ENCODE data around the gene VMAC. TPM values are rescaled to one million over a fixed set of nuclear protein-coding genes. Genes with fewer than 3 reads are reported as not detected.

VMAC gene
- total RNA-seq, 1 donor from 2014 or later, result 4.6 TPM

DNA sequence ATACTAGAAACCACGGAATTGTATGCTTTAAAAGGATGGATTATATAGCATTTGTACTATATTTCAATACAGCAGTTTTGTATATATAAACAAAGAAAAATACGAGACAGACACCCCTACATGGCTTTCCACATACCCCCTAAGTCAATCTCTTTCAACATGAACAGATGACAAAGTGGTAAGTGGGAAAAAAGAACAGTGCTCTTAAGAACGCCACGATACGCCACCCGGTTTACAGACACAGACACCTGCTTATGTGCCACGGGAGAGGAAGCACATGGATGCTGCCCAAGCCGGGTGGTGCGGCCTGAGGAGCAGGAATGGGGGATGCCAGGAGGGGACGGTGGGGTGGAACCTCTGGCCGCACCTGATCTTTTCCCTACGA lies 17.5 kb downstream of the VMAC start:
- H4K20me1 ChIP-seq (ENCODE audit: low read depth), result no peaks in the 10 kb centered on the region
- H3K36me3 Mint-ChIP-seq, result peaks cover 18% of the 10 kb centered on the region

DNA sequence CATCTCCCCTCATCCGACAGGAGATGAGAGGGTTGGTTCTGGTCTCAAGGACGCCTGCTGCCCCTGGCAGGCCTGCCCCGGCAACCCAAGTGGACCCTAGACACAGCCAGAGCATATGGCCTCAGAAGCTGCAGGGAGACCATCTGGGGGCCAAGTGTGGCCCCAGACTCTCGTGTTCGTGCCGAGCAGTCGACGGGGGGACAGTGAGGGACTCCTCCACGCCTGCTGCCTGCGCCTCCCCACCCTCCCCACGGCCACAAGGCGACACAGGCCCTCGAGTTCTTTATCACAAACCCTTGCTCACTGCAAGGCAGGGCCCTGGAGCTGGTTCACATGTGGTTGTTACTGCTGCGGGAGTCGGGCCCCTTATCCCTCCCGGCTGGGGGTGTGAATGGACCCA lies 18.7 kb downstream of the VMAC start:
- Histone ChIP-seq H3K9me3 (ENCODE audit: low read depth) (no peaks in the 10 kb centered on the region), H3K4me1 (no peaks in the 10 kb centered on the region), H3K9ac (no peak overlapping the region), H3K36me3 (no peaks in the 10 kb centered on the region), H3K79me2 (ENCODE audit: low read depth) (no peaks in the 10 kb centered on the region), H3F3A (ENCODE audit: low read depth) (no peaks in the 10 kb centered on the region), H3K4me2 (no peak overlapping the region), H3K4me3 (no peak overlapping the region), H2AFZ (replicated peaks) (no peak overlapping the region), H4K20me1 (ENCODE audit: low read depth) (no peaks in the 10 kb centered on the region), H3K27me3 (no peaks in the 10 kb centered on the region), H3K27ac (no peak overlapping the region)
- H3K27me3 Mint-ChIP-seq (ENCODE audit: insufficient read depth, low read depth), result peaks cover 2% of the 10 kb centered on the region
- peaks cover 3% of the 10 kb centered on the region for H3K4me1 Mint-ChIP-seq
- H3K27ac Mint-ChIP-seq, result no peak overlapping the region
- H3K36me3 Mint-ChIP-seq, result peaks cover 22% of the 10 kb centered on the region
- DNase-seq (ENCODE audit: low spot score), result no peak
- H3K9me3 Mint-ChIP-seq, result no peaks in the 10 kb centered on the region
- no peak for TF ChIP-seq EZH2phosphoT487 (IDR thresholded peaks at IDR 0.05)
- no peak for TF ChIP-seq EZH2 (IDR thresholded peaks at IDR 0.05)
- TF ChIP-seq, protein P1, sequence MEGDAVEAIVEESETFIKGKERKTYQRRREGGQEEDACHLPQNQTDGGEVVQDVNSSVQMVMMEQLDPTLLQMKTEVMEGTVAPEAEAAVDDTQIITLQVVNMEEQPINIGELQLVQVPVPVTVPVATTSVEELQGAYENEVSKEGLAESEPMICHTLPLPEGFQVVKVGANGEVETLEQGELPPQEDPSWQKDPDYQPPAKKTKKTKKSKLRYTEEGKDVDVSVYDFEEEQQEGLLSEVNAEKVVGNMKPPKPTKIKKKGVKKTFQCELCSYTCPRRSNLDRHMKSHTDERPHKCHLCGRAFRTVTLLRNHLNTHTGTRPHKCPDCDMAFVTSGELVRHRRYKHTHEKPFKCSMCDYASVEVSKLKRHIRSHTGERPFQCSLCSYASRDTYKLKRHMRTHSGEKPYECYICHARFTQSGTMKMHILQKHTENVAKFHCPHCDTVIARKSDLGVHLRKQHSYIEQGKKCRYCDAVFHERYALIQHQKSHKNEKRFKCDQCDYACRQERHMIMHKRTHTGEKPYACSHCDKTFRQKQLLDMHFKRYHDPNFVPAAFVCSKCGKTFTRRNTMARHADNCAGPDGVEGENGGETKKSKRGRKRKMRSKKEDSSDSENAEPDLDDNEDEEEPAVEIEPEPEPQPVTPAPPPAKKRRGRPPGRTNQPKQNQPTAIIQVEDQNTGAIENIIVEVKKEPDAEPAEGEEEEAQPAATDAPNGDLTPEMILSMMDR (IDR thresholded peaks at IDR 0.05), result no peak
- no peak overlapping the region for H3K4me3 Mint-ChIP-seq

More for the DNA sequence above, 17.5 kb downstream of the VMAC start:
- H3K4me1 ChIP-seq, result no peaks in the 10 kb centered on the region
- no peaks in the 10 kb centered on the region for H3K79me2 ChIP-seq (ENCODE audit: low read depth)
- H3K27ac ChIP-seq, result no peak overlapping the region
- no peak overlapping the region for H3K9ac ChIP-seq
- H3K27me3 ChIP-seq, result no peaks in the 10 kb centered on the region
- H3K4me3 ChIP-seq, result no peak overlapping the region
- H3K4me1 Mint-ChIP-seq, result no peaks in the 10 kb centered on the region
- H3K4me3 Mint-ChIP-seq, result no peak overlapping the region
- no peak overlapping the region for H2AFZ ChIP-seq (replicated peaks)
- no peak overlapping the region for H3K27ac Mint-ChIP-seq
- H3K9me3 Mint-ChIP-seq, result no peaks in the 10 kb centered on the region
- H3K9me3 ChIP-seq (ENCODE audit: low read depth), result no peaks in the 10 kb centered on the region
- H3K36me3 ChIP-seq, result no peaks in the 10 kb centered on the region
- H3K4me2 ChIP-seq, result no peak overlapping the region
- H3K27me3 Mint-ChIP-seq (ENCODE audit: insufficient read depth, low read depth), result peaks cover 2% of the 10 kb centered on the region
- TF ChIP-seq, protein P1 (IDR thresholded peaks at IDR 0.05), result no peak
- TF ChIP-seq EZH2phosphoT487 (IDR thresholded peaks at IDR 0.05) (no peak), EZH2 (IDR thresholded peaks at IDR 0.05) (no peak)
- DNase-seq (ENCODE audit: low spot score), result no peak
- H3F3A ChIP-seq (ENCODE audit: low read depth), result no peaks in the 10 kb centered on the region

DNA sequence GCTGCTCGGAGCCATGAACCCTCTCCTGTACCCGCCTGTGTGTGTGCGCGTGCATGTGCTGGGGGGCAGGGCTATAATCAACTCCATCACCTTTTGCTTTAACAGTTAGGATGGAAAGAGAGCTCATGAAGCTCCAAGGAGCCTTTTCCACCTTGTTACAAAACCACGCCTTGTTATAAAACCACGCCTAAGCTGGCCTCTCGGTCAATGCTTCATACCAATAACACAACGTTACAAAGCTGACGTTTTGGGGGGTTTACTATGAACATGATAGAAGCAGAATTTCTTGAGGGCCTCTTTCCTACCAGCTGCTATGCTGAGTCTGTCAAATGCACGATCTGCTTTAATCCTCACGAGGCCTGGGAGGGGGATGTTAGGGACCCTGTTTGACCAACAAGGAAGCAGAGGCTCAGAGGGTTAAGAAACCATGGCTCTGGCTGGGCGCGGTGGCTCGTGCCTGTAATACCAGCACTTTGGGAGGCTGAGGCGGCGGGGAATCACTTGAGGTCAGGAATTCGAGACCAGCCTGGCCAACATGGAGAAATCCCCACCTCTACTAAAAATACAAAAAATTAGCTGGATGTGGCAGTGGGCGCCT lies 21.3 kb downstream of the VMAC start:
- H2AFZ ChIP-seq (replicated peaks), result no peak overlapping the region
- Mint-ChIP-seq H3K4me1 (peaks cover 13% of the 10 kb centered on the region), H3K27ac (no peak overlapping the region), H3K4me3 (no peak overlapping the region), H3K36me3 (peaks cover 30% of the 10 kb centered on the region), H3K9me3 (no peaks in the 10 kb centered on the region), H3K27me3 (ENCODE audit: insufficient read depth, low read depth) (peaks cover 3% of the 10 kb centered on the region)
- H3K4me1 ChIP-seq, result no peaks in the 10 kb centered on the region
- no peak for DNase-seq (ENCODE audit: low spot score)
- H4K20me1 ChIP-seq (ENCODE audit: low read depth), result peaks cover 18% of the 10 kb centered on the region
- H3F3A ChIP-seq (ENCODE audit: low read depth), result no peaks in the 10 kb centered on the region
- H3K36me3 ChIP-seq, result no peaks in the 10 kb centered on the region
- no peak overlapping the region for H3K4me2 ChIP-seq
- no peaks in the 10 kb centered on the region for H3K79me2 ChIP-seq (ENCODE audit: low read depth)
- H3K4me3 ChIP-seq, result no peak overlapping the region
- H3K9me3 ChIP-seq (ENCODE audit: low read depth), result no peaks in the 10 kb centered on the region
- no peak overlapping the region for H3K9ac ChIP-seq
- H3K27me3 ChIP-seq, result no peaks in the 10 kb centered on the region
- H3K27ac ChIP-seq, result no peak overlapping the region
- TF ChIP-seq EZH2phosphoT487 (IDR thresholded peaks at IDR 0.05), result no peak
- TF ChIP-seq, protein P1 (IDR thresholded peaks at IDR 0.05), result no peak

Data from neural progenitor cell (in vitro differentiated cells).